Heart right ventricle (tissue), 16 donors: ENCODE measurements around the gene ZNF629. TPM values are rescaled to one million over a fixed set of nuclear protein-coding genes. Genes with fewer than 3 reads are reported as not detected.

Source experiments
- ATAC-seq, 8 donors: fragments of 200-7000 bp; cut with Tn5 transposase; one replicate each; pipeline ENCODE4 v1.9.1; 2020; ENCODE audit warnings: mild to moderate bottlenecking in 8 of 8, moderate library complexity in 8 of 8, moderate number of reproducible peaks in 1 of 8
- DNase-seq, 2 donors: peaks; one replicate each; pipeline ENCODE4 v3.0.0-alpha.2; 2020
- H3K27ac ChIP-seq, 10 donors: fragments of 200-600 bp; sonication (generic) in 2 of 10; one replicate each; pipeline versions ENCODE4 v1.5.0 to v1.8.0; 2020 to 2022; ENCODE audit warnings: mild to moderate bottlenecking in 3 of 10
- H3K27me3 ChIP-seq, 7 donors: fragments of 200-600 bp; one replicate each; pipeline ENCODE4 v1.8.0; 2021 to 2022; ENCODE audit warnings: mild to moderate bottlenecking in 2 of 7
- H3K36me3 ChIP-seq, 9 donors: fragments of 200-600 bp; sonication (generic) in 1 of 9; one replicate each; pipeline versions ENCODE4 v1.5.0 to v1.8.0; 2020 to 2022; ENCODE audit warnings: mild to moderate bottlenecking in 2 of 9
- H3K4me1 ChIP-seq, 9 donors: fragments of 200-600 bp; sonication (generic) in 1 of 9; one replicate each; pipeline versions ENCODE4 v1.5.0 to v1.8.0; 2020 to 2022; ENCODE audit warnings: mild to moderate bottlenecking in 4 of 9
- H3K4me3 ChIP-seq, 10 donors: fragments of 200-600 bp; sonication (generic) in 2 of 10; one replicate each; pipeline versions ENCODE4 v1.5.0 to v1.8.0; 2020 to 2022; ENCODE audit warnings: mild to moderate bottlenecking in 7 of 10, moderate library complexity in 2 of 10
- H3K9me3 ChIP-seq, 11 donors: fragments of 200-600 bp in 10 of 11; sonication (generic) in 2 of 11; one replicate each; pipeline versions ENCODE4 v1.5.0 to v1.8.0; 2013 to 2022; ENCODE audit warnings: mild to moderate bottlenecking in 2 of 11, control low read depth in 1 of 11, moderate library complexity in 1 of 11
- CTCF ChIP-seq, 9 donors: fragments of 200-600 bp; sonication (generic) in 2 of 9; IDR thresholded peaks; one replicate each; pipeline versions ENCODE4 v1.5.0 to v1.8.0; 2021 to 2022; ENCODE audit warnings: antibody characterized with exemption in 9 of 9, mild to moderate bottlenecking in 5 of 9, moderate library complexity in 1 of 9
- WGBS, 2 donors: extraction: QIAGEN DNeasy Blood & Tissue Kit; methylation state at CpG; one replicate each; pipeline ENCODE4 v1.1.7; 2013; ENCODE audit warnings: inconsistent platforms in 1 of 2; 5-methylcytosine and 5-hydroxymethylcytosine counted together
- intact Hi-C, 10 donors: fragments of 100-400 bp; cut with DNase I; formaldehyde crosslinking; loops; one replicate each; pipeline versions ENCODE4 v1.11.1 to v1.14.2; 2022
- polyA plus RNA-seq, 2 donors: library from polyadenylated mRNA; stranded (reverse); fragments of 200-250 nt; gene quantifications; one replicate each; pipeline ENCODE4 v1.2.3, GENCODE V29; 2013
- total RNA-seq, 10 donors: library from RNA; stranded (reverse); fragmentation: NEBNext Ultra II Directional in 3 of 10; extraction: Animal tissue kit (Norgen Biotek cat#: 25700) in 3 of 10; gene quantifications; one replicate each; pipeline versions ENCODE4 v1.2.1 to v1.2.4, GENCODE V29; 2021 to 2023
- donor health status: Arrhythmogenic right ventricular cardiomyopathy.
- donor health status: ischemic (EF 13 %, LVEDD 7.1; RV severe dilation, severe dysfunction).
- donor health status: healthy with polysubstance abuse.
- donor health status: DM: no; HTN: yes; CAD: no.
- donor health status: DM: no; HTN: no; CAD: no.
- donor health status: ischemic (EF 25% LVEDD 6.9; RV normal size, moderate dysfunction).
- donor health status: ischemic (EF 25% LVEDD 5.7; RV mildly dilated, moderate dysfunction).
- donor health status: healthy.
- donor health status: DM: yes; HTN: yes; CAD: no.
- donor health status: Ischemic cardiomyopathy.
- donor health status: ischemic (EF 35%, LVEDD 5.7; RV mildly dilated, moderate dysfunction).
- donor health status: nonischemic (EF 11% LVEDD 7.7; RV severe dilation, severe dysfunction).
- donor health status: DM: yes; HTN: yes; CAD: no.
- donor health status: PGD.
- donor health status: ischemic (EF 29% LVEDD 5.4; RV normal size, mild dysfunction).
- donor health status: nonischemic (EF 23%, LVEDD 6.1; RV moderate dilation, normal function).

ZNF629 gene
- total and polyA plus RNA-seq, 12 donors, result 7.3 to 35.5 (median 26.2) TPM

GRCh38 chr16:30764816-30765465 is 22.1 kb downstream of the ZNF629 start:
- WGBS, 2 donors, result 95 to 97% methylated on average over 12 of the region's 12 CpGs
- Histone ChIP-seq H3K4me1 (peaks cover 17 to 65% (median 40%) of the 10 kb centered on the region in 9 donors), H3K27ac (no peak overlapping the region), H3K9me3 (no peaks in the 10 kb centered on the region), H3K4me3 (no peak overlapping the region), H3K36me3 (peaks cover 6 to 73% (median 57%) of the 10 kb centered on the region in 9 donors), H3K27me3 (no peaks in the 10 kb centered on the region)
- no peak for TF ChIP-seq CTCF (IDR thresholded peaks at IDR 0.05)
- no peak for DNase-seq
- no peak for ATAC-seq
- intact Hi-C loops, result loop anchor here in 1 of 10 donors (10.0 kb wide), 1 partner anchor 60 kb away; no protein-coding TSS in a partner anchor

GRCh38 chr16:30764086-30764485 is 22.9 kb downstream of the ZNF629 start:
- ATAC-seq (no peak), DNase-seq (no peak)
- peaks cover 6 to 67% (median 49%) of the 10 kb centered on the region in 9 donors for H3K36me3 ChIP-seq
- no peaks in the 10 kb centered on the region for H3K27me3 ChIP-seq
- TF ChIP-seq CTCF (IDR thresholded peaks at IDR 0.05), result no peak
- H3K4me1 ChIP-seq, result peaks cover 17 to 65% (median 46%) of the 10 kb centered on the region in 9 donors
- intact Hi-C loops, result loop anchor here in 1 of 10 donors (10.0 kb wide), 1 partner anchor 59 kb away; no protein-coding TSS in a partner anchor
- H3K9me3 ChIP-seq, result no peaks in the 10 kb centered on the region
- no peak overlapping the region for H3K27ac ChIP-seq
- H3K4me3 ChIP-seq, result peak overlapping the region in 1 of 10 donors; percentile 84
- WGBS, 2 donors, result 90 to 93% methylated on average over 11 of the region's 11 CpGs

GRCh38 chr16:30762991-30763725 is 23.8 kb downstream of the ZNF629 start:
- TF ChIP-seq CTCF (IDR thresholded peaks at IDR 0.05), result no peak
- Histone ChIP-seq H3K36me3 (peaks cover 3 to 67% (median 39%) of the 10 kb centered on the region in 9 donors), H3K4me1 (peaks cover 17 to 64% (median 46%) of the 10 kb centered on the region in 9 donors), H3K27me3 (no peaks in the 10 kb centered on the region), H3K9me3 (no peaks in the 10 kb centered on the region), H3K4me3 (peak overlapping the region; percentile 84 to 94 (median 90)), H3K27ac (peak overlapping the region in 8 of 10 donors; percentile 88 to 97 (median 94))
- ATAC-seq (no peak), DNase-seq (no peak)
- 62 to 63% methylated on average over 15 of the region's 15 CpGs for WGBS, 2 donors
- intact Hi-C loops, result loop anchor here in 1 of 10 donors (10.0 kb wide), 1 partner anchor 58 kb away; no protein-coding TSS in a partner anchor
